HG03432 (cell line): ENCODE results near the gene FBH1.
A peak's percentile ranks its signal among the peaks of the same experiment; 100 is the strongest.

Experiments
- ATAC-seq: cut with Tn5 transposase; IDR thresholded peaks from one replicate; pipeline ENCODE4 v1.9.1; 2021; ENCODE audit warnings: mild to moderate bottlenecking, moderate library complexity; ENCODE audit not compliant: unreplicated experiment

Gene FBH1

GRCh38 chr10:5975641-5976473 is 85.8 kb downstream of the FBH1 start:
- ATAC-seq = peak; percentile 63

GRCh38 chr10:5976512-5977470 is 86.7 kb downstream of the FBH1 start:
- ATAC-seq = peak; percentile 13

- peak; percentile 64 for ATAC-seq
Measured at GRCh38 chr10:5977471-5978229, 87.6 kb downstream of the FBH1 start, which contains the start of gene IL15RA. Gene IL15RA, minus strand, starts transcription at chr10:5977543. Its CDS starts 51 bp downstream, at chr10:5977492.

GRCh38 chr10:5978230-5978489 is 88.1 kb downstream of the FBH1 start:
- no peak for ATAC-seq

- ATAC-seq = no peak
Measured at GRCh38 chr10:5981529-5981928, 91.5 kb downstream of the FBH1 start.

DNA sequence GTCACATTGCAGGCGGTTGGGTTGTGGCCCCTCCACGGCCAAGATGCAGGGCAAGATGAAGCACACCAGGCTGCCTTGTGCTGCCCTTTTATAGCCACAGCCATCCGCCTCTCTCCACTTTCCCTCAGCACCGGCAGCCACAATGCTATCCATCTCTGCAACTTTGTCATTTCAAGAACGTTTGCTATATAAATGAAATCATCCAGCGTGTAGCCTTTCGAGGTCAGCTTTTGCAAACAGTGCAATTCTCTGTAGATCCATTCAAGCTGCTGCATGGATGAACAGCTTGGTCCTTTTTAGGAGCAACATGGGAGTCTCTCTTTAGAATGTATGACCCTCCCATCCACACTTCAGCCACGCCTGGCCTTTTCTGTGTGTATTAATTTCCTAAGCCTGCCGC is 93.7 kb downstream of the FBH1 start:
- no peak for ATAC-seq

- ATAC-seq = no peak
Measured at GRCh38 chr10:5985029-5985428, 95.0 kb downstream of the FBH1 start.
